ENCODE data around the gene PDIA5.

DNA sequence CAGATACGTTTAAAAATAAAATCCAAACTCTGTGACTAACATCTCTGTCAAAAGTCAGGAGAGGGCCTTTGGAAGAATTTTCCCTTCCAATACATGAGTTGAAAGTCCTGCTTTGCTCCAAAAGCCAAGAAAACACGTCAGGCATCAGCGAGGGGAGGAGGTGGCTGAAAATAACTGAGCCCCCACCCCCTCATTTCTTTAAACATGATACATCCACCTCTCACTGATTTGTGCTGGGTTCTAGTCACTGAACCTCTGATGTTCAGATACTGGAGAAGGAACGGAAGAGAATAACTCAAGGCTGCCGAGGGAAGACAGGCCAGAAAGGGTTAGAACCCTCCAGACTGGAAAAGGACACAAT, 29.8 kb upstream of the PDIA5 start:
- TF ChIP-seq, protein P1, sequence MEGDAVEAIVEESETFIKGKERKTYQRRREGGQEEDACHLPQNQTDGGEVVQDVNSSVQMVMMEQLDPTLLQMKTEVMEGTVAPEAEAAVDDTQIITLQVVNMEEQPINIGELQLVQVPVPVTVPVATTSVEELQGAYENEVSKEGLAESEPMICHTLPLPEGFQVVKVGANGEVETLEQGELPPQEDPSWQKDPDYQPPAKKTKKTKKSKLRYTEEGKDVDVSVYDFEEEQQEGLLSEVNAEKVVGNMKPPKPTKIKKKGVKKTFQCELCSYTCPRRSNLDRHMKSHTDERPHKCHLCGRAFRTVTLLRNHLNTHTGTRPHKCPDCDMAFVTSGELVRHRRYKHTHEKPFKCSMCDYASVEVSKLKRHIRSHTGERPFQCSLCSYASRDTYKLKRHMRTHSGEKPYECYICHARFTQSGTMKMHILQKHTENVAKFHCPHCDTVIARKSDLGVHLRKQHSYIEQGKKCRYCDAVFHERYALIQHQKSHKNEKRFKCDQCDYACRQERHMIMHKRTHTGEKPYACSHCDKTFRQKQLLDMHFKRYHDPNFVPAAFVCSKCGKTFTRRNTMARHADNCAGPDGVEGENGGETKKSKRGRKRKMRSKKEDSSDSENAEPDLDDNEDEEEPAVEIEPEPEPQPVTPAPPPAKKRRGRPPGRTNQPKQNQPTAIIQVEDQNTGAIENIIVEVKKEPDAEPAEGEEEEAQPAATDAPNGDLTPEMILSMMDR (IDR thresholded peaks at IDR 0.05; ENCODE audit: low read depth, low read length, poor library complexity, severe bottlenecking) = no peak
- no peak for TF ChIP-seq EZH2phosphoT487 (IDR thresholded peaks at IDR 0.05; ENCODE audit: borderline replicate concordance, low read length)
